ENCODE data around the gene STPG3. TPM values are rescaled to one million over a fixed set of nuclear protein-coding genes. Genes with fewer than 3 reads are reported as not detected.

STPG3 gene
- total and polyA plus RNA-seq, 2 experiments from 2014 or later, result not detected

DNA sequence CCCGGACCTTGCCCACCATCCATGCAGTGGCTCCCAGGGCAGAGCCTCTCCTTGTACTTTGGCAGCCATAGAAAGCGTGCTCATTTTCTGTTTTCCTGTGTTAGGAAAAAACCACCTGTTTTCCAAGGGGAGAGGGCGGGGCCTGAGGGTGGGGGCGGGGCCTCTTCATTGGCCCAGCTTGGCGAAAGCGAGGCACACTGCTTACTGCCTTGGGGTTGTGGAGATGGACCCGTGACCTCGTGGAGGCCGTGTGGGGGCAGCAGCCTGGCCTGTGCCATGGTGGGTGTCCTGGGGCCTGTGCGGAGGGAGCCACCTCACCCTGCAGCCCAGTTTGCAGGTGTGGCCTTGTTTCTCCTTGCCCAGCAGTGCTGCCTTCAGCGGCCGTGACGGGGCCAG, 22.0 kb downstream of the STPG3 start:
- no peaks in the 10 kb centered on the region for H3F3A ChIP-seq (ENCODE audit: insufficient read depth)
- no peak overlapping the region for H3K4me2 ChIP-seq (ENCODE audit: unreplicated experiment)
- H4K20me1 ChIP-seq (ENCODE audit: insufficient read depth), result no peaks in the 10 kb centered on the region
- no peak overlapping the region for H3K4me3 ChIP-seq
- H3K79me2 ChIP-seq (ENCODE audit: insufficient read depth), result no peaks in the 10 kb centered on the region
- TF ChIP-seq EZH2 (IDR thresholded peaks at IDR 0.05; ENCODE audit: insufficient read depth, poor library complexity, severe bottlenecking) (no peak), EZH2phosphoT487 (IDR thresholded peaks at IDR 0.05; ENCODE audit: insufficient read depth, low read depth) (no peak)
- H2AFZ ChIP-seq, result no peak overlapping the region
- H3K9me3 ChIP-seq (ENCODE audit: low read depth), result no peaks in the 10 kb centered on the region
- H3K36me3 ChIP-seq (ENCODE audit: low read depth), result no peaks in the 10 kb centered on the region; the same call in 1 of the 2 replicates
- in situ Hi-C loops (cut with MboI), result no loop called here
- no peak overlapping the region for H3K9ac ChIP-seq
- no peaks in the 10 kb centered on the region for H3K9me2 ChIP-seq (ENCODE audit: insufficient read depth)
- no peak for DNase-seq
- peaks cover 8% of the 10 kb centered on the region for H3K4me1 ChIP-seq (ENCODE audit: insufficient read depth)
- H3K27me3 ChIP-seq (replicated peaks; ENCODE audit: insufficient read depth), result no peaks in the 10 kb centered on the region
- 78 to 86% methylated on average over 13 of the region's 13 CpGs for WGBS, 2 experiments (ENCODE audit: low coverage in 1 of 2, low lambda C conversion rate in 2 of 2, missing lambda C conversion rate in 2 of 2)
- no peak overlapping the region for H3K27ac ChIP-seq

DNA sequence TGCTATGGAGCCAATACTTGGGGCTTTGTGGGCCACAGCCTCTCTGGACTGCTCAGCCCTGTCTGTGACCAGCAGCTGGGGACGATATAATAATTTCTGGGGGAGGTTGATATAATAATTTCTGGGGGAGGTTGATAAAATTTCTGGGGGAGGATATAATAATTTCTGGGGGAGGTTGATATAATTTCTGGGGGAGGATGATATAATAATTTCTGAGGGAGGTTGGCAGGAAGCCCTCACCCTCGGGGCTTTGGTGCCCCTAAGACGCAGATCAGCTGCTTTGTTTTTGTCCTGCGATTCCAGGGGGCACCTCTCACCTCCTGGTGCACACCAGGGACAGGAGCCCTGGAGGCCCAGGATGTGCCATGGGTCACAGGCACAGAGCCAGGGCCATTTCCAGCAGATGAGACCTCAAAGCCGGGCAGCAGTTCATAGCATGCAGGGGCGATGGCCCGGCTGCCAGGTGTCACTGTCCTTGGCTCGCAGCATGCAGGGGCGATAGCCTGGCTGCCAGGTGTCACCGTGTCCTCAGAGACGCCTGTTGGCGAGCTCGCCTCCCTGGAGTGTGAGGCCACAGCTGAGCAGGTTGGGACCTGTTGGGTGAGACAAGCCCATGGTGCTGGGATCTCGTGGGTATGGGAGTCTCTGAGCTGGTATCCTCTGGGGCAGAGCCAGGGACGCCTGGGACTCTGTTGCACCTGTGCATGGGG, 22.7 kb downstream of the STPG3 start:
- Histone ChIP-seq H4K20me1 (ENCODE audit: insufficient read depth) (no peaks in the 10 kb centered on the region), H3K9me3 (ENCODE audit: low read depth) (no peaks in the 10 kb centered on the region), H3K4me1 (ENCODE audit: insufficient read depth) (peaks cover 8% of the 10 kb centered on the region), H3K4me2 (ENCODE audit: unreplicated experiment) (no peak overlapping the region), H3K79me2 (ENCODE audit: insufficient read depth) (no peaks in the 10 kb centered on the region), H3F3A (ENCODE audit: insufficient read depth) (no peaks in the 10 kb centered on the region), H3K27ac (no peak overlapping the region), H3K9me2 (ENCODE audit: insufficient read depth) (no peaks in the 10 kb centered on the region), H3K9ac (no peak overlapping the region), H3K27me3 (replicated peaks; ENCODE audit: insufficient read depth) (no peaks in the 10 kb centered on the region), H3K36me3 (ENCODE audit: low read depth) (no peaks in the 10 kb centered on the region; the same call in 1 of the 2 replicates), H2AFZ (no peak overlapping the region), H3K4me3 (no peak overlapping the region)
- in situ Hi-C loops (cut with MboI), result no loop called here
- TF ChIP-seq EZH2phosphoT487 (IDR thresholded peaks at IDR 0.05; ENCODE audit: insufficient read depth, low read depth) (no peak), EZH2 (IDR thresholded peaks at IDR 0.05; ENCODE audit: insufficient read depth, poor library complexity, severe bottlenecking) (no peak)
- no peak for DNase-seq
- 78 to 82% methylated on average over 11 to 15 of the region's 15 CpGs for WGBS, 2 experiments (ENCODE audit: low coverage in 1 of 2, low lambda C conversion rate in 2 of 2, missing lambda C conversion rate in 2 of 2)

DNA sequence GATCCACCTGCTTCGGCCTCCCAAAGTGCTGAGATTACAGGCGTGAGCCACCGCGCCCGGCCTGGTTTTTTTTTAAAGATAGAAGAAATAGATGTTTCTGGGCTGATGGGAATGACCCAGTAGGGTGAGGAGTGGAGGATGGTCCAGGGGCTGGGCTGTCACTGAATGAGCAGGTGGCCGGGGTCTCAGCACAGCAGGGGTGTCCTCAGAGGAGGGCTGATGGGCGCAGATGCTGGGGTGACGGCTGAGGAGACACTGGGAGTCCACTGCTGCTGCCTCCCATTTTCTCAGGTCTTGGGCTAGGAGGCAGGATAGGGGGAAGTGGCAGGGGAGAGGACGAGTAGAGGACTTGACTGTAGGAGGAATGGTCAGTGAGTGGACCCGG, 24.1 kb downstream of the STPG3 start:
- Histone ChIP-seq H3K27me3 (replicated peaks; ENCODE audit: insufficient read depth) (no peaks in the 10 kb centered on the region), H3K9me3 (ENCODE audit: low read depth) (no peaks in the 10 kb centered on the region), H3F3A (ENCODE audit: insufficient read depth) (no peaks in the 10 kb centered on the region), H3K9me2 (ENCODE audit: insufficient read depth) (no peaks in the 10 kb centered on the region), H3K4me3 (no peak overlapping the region), H3K79me2 (ENCODE audit: insufficient read depth) (no peaks in the 10 kb centered on the region), H3K36me3 (ENCODE audit: low read depth) (no peaks in the 10 kb centered on the region; the same call in 1 of the 2 replicates), H4K20me1 (ENCODE audit: insufficient read depth) (no peaks in the 10 kb centered on the region), H3K27ac (no peak overlapping the region), H3K4me2 (ENCODE audit: unreplicated experiment) (no peak overlapping the region), H3K9ac (no peak overlapping the region), H2AFZ (no peak overlapping the region), H3K4me1 (ENCODE audit: insufficient read depth) (peaks cover 8% of the 10 kb centered on the region)
- no peak for DNase-seq
- in situ Hi-C loops (cut with MboI), result no loop called here
- TF ChIP-seq EZH2phosphoT487 (IDR thresholded peaks at IDR 0.05; ENCODE audit: insufficient read depth, low read depth) (no peak), EZH2 (IDR thresholded peaks at IDR 0.05; ENCODE audit: insufficient read depth, poor library complexity, severe bottlenecking) (no peak)
- 92% methylated on average over 10 of the region's 10 CpGs for WGBS, 2 experiments (ENCODE audit: low coverage in 1 of 2, low lambda C conversion rate in 2 of 2, missing lambda C conversion rate in 2 of 2)

DNA sequence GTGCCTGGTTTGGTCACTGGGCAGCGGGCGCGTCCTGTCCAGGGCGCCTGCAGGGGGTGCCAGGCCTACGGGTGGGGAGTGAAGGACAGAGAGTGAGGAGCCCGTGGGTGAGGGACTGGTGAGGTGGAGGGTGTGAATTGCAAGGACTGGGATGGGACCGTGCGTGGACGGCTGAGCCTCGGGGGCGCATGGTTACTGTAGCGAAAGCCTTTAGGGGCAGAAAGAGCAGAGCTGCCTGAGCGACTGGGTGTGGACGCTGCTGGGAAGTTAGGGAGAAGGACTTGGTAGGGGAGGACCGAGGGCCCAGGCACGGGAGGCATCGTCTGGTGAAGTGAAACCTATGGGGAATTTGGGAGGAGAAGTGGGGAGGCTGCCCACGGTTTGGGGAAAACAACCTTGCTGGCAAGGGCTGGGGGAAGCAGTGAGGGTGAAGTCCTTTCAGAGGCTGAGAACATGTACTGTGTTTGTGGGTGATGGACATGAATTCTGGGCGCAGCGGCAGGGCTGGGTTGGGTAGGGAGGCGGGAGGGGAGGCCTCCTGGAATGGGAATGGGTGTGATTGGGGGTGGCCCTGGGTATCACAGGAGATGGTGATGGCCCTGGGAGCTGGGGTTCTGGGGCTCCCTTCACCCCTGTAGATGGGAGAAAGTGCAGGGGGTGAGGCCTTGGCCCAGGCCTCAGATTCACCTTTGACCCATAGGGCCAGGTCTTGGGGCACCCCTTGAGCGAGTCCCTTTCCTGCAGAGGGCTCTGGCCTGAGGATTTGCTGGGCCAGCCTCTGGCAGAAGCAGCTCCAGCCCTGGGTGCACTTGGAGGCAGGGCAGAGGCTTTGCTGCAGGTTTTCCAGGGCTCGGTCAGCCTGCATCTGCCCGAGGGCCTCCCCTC, 24.7 kb downstream of the STPG3 start:
- H3K27me3 ChIP-seq (replicated peaks; ENCODE audit: insufficient read depth), result no peaks in the 10 kb centered on the region

More for the DNA sequence above, 24.7 kb downstream of the STPG3 start:
- Histone ChIP-seq H3K27ac (no peak overlapping the region), H4K20me1 (ENCODE audit: insufficient read depth) (no peaks in the 10 kb centered on the region), H3K79me2 (ENCODE audit: insufficient read depth) (no peaks in the 10 kb centered on the region), H3K4me3 (no peak overlapping the region), H3K36me3 (ENCODE audit: low read depth) (no peaks in the 10 kb centered on the region; the same call in 1 of the 2 replicates), H3K9ac (no peak overlapping the region), H3K9me2 (ENCODE audit: insufficient read depth) (no peaks in the 10 kb centered on the region), H2AFZ (no peak overlapping the region), H3K4me1 (ENCODE audit: insufficient read depth) (peaks cover 8% of the 10 kb centered on the region), H3K9me3 (ENCODE audit: low read depth) (no peaks in the 10 kb centered on the region), H3F3A (ENCODE audit: insufficient read depth) (no peaks in the 10 kb centered on the region), H3K4me2 (ENCODE audit: unreplicated experiment) (no peak overlapping the region)
- TF ChIP-seq EZH2 (IDR thresholded peaks at IDR 0.05; ENCODE audit: insufficient read depth, poor library complexity, severe bottlenecking), result no peak
- TF ChIP-seq EZH2phosphoT487 (IDR thresholded peaks at IDR 0.05; ENCODE audit: insufficient read depth, low read depth), result no peak
- no peak for DNase-seq
- 77 to 79% methylated on average over 23 to 24 of the region's 24 CpGs for WGBS, 2 experiments (ENCODE audit: low coverage in 1 of 2, low lambda C conversion rate in 2 of 2, missing lambda C conversion rate in 2 of 2)
- in situ Hi-C loops (cut with MboI), result no loop called here

Data from GM23248 (cell line).